GM18520 (cell line): ENCODE results near the gene PLPP3.
A peak's percentile ranks its signal among the peaks of the same experiment; 100 is the strongest.

Source experiments
- ATAC-seq: cut with Tn5 transposase; IDR thresholded peaks from one replicate; pipeline ENCODE4 v1.9.1; 2021; ENCODE audit not compliant: unreplicated experiment

Gene PLPP3

DNA sequence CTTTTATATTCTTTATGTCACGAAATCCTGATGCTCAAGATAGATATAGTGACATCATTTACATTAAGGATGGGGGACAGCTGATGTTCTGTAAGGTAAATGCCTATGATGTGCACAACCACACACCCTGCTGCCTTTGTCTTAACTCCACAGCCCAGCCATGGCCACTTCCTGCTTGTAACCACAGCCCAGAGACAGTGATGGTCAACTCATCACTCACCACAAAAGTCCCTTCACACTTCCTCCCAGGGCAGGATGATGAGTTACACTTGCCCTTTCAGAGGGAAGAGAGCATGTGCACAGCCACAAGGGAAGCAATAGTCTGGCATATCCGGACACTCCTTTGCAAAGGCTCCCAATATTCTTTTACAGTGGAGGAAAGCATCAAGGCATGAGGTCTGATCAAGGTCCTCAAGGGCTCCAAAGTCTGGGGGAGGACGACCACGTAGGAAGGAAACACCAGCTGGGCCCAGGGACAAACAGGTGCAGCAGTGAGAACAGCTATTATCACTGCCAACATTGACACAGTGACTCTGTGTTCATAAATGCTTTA, 53.8 kb downstream of the PLPP3 start:
- peak; percentile 59 for ATAC-seq

DNA sequence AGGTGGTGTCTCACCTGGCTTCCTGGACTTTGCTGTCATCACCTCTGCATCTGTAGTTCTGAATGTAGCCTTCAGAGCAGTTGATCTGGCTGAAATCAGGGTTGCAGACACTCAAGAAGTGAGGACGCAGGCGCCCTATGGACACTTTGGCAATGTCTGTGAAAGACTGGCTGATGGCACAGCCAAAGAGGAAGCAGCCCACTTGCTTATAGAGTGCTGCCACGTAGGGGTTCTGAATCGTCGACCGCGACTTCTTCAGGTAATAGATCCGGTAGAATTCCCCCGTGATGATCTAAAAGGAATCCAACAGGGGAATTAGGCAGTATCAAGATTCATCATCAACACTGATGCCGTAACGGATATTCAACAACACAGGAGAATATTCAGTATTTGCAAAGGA, 55.1 kb downstream of the PLPP3 start:
- ATAC-seq, result no peak

DNA sequence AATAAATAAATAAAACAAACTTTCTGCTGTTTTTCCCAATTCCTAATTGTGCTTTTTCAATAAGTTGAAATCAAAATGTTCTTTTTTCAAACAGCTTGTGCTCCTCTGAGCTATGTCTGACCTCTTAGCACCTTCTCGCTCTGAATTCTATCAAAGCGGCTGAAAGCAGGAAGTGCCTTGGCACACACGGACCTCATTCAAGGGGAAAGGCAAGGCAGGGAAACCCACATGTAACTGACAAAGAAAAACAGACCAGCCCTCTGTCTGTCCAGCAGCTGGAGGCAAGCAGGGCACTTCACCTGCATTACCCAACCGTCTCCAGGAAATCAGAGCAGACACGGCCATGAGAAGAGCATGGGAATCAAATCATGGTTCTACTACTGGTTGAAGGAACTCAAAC, 56.7 kb downstream of the PLPP3 start:
- no peak for ATAC-seq

DNA sequence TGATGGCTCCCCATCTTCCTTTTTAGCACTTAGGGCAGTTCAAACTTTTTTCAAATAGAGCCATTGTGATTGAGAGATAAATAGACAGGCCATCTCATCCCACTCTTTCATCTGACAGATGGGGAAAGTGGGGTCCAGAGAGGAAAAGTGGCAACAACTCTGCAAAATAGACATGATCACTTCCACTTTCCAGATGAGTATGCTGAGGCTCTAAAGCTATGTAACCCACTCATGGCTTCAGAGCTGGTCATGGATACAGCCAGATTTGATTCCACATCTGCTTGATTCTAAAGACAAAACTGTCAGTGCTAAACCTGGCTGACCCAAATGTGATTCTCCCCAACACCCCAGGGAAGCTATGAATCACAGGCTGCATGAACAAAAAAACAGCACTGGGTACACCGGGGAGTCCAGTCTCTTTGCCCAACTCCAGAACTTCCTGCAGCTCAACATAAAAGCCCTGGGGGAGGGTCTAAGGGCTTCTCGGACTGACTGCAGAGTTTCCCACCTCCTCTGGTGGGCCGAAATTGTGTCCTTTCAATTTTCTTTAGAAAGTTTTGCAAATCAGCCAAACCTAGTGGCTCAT, 59.3 kb downstream of the PLPP3 start:
- ATAC-seq, result no peak

DNA sequence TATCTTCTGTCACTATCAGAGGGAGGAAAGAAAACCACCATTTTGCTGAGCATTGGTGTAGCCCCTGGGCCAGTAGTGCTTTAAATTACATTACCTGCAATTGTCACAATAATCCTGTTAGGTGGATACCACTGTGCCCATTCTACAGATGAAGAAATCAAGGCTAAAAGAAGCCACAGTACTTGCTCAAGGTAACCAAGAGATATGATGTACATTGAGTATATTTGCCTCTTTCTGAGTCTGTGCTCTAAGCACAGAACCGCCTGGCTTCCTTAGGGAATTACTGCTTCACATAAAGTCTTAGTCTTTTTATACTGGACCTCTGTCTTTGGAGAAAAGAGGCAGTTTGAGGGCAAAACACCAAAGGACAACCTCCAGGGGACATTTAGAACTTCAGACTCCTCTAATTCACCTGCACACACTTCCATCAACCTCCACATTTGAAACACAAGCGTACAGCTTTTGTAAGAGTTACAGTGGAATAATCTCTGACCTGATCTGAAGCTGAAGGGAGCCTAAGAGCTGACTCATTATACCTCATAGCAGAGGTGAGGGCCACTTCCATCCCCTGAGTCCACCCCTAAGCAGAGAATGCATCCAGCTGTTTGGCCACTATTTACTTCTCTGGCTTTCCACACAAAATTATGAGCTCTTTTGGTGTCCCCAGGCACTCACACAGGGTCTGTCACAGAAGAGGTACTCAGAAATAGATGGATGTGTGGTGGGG, 61.8 kb downstream of the PLPP3 start:
- no peak for ATAC-seq

DNA sequence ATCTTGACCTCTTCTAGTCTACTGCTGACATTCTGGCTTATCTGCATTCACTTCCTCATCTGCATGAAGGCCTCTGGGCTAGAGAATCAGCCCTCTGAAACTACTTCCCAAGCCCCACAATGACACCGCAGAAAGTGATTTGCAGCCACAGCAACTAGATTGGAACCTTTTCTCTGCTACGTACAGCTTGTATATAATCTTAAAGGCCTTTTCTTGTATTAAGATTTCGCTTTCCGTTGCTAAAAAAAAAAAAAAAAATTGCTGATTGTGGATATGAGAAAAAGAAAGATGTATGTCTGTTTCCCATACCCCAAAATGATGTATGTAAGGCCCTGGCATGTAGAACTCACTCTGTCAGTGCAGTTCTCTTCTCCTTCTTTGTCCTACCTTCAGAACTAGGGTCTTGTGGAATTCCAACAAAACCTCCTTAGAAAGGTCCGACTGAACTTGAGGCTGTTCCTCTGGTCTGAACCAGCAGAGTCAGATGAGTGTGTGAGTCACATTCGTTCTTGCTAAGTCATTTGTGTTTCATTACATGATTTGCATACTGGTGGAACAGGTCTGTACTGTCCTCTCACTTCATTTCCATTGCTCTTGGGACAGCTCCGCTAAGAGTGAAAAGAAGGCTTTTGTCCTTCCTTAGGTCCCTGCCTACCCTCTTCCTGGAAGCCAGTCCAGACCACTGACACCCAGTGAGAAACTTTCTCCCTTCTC, 62.7 kb downstream of the PLPP3 start:
- peak; percentile 96 for ATAC-seq

DNA sequence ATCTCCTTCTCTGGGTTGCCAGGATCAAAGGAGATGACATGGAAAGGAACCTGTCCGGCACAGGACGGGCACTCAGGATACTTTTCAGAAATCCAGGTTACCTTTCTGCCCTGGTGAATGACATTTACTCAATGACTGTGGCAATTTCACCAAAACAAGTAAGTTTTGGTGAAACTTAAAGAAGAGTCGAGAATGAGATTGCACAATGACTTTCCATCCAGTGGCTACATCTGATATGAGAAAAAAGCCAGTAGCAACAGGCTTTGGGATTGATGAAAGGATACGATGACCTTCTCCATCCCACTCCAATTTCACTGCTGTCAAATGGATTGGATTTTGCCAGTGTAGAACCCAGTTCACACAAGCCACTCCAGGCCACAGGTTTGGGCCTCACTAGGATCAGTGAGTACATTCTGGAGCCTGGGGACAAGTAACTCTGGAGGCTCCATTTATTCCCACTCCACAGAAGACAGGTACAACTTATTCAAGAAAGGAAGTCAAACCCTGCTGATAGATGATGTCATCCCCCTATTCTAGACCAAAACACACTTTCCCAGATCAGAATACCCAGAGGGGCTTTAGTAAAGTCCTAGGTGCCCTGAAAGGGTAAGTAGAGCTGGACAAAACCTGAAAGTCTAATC, 63.3 kb downstream of the PLPP3 start:
- ATAC-seq, result no peak

DNA sequence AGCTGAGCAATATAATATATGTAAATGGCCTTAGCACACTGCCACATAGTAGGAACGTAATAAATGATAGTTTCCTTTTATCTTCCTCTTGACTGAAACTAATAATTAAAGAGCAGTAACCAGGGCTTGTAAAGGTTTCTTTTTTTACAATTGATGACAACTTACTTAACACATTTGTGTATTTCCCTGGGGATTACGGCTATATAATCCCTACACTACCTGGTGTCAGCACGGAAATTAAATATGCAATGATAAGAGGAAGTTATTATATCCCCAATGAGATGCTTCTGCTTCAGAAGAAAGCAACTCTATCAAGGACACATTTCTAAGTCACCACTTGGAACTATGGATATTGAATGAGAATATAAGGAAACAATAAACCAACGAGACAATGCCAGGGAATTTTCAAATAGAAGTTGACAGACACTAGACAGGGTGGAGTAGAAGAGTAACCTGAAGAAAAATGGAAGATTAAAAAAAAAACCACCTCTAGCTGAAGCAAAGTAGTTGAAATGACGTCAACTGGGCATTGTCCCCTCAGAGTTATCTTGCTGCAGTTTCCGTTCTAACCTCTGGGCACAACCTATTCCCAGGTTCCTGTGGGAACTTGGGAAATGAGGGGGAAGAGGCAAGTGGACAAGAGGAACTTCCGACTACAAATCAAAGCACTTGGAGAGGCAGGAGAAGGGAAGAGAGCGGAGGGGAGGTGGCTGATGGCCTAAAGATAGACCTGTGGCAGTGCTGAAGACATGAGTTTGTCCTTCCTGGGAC, 66.5 kb downstream of the PLPP3 start:
- ATAC-seq, result no peak

DNA sequence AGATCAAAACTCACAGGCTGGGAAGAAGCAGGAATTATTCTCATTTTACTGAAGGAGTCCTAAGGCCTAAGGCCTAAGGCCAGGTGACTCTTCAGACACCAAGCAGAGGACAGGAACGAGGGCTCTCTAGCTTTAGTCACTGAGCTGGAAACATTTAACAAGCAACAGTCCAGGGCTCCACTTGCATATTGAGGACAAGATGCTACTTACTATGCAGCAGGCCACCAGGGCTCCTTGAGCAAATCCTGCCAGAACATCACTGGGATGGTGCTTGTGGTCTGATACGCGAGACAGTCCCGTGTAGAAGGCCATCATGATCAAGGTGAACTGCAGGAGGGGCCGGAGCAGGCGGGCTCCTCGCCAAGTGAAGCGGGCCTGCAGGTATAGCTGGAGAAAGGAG, 67.6 kb downstream of the PLPP3 start:
- no peak for ATAC-seq

DNA sequence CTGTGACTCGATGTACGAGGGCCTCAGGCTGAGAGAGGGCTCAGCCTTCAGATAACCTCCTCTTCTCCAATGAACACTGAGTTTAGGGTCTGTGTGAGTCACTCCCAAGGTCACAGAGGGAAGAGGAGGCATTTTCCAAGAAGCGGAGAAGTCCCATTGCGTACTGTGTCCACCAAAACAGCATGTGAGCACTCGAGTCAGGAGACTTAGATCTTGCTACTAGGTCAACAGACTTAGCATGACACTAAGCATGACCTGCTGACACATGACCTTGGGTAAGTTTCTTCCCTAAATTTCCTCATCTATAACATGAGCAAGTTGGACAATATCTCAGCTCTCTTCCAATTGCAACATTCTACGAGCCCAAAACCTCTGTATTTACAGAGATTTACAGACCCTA, 68.0 kb downstream of the PLPP3 start:
- ATAC-seq, result no peak

DNA sequence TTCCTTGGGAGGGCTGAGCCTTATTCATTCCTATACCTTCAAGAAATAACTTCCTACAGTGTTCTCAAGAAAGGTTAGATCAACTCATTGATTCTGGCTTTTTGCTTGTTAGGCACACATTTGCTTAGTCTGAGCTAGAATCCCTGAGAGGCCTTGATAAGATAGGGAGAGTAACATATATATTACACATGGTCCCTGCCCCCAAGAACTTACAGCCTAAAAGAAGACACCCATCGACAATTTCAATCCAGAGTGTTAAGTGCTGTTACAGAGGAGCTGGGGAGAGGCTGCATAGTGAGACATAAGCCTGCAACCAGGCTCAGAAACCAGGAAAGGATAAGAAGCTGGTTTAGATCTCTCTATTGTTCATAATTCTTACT, 68.7 kb downstream of the PLPP3 start:
- ATAC-seq, result no peak

DNA sequence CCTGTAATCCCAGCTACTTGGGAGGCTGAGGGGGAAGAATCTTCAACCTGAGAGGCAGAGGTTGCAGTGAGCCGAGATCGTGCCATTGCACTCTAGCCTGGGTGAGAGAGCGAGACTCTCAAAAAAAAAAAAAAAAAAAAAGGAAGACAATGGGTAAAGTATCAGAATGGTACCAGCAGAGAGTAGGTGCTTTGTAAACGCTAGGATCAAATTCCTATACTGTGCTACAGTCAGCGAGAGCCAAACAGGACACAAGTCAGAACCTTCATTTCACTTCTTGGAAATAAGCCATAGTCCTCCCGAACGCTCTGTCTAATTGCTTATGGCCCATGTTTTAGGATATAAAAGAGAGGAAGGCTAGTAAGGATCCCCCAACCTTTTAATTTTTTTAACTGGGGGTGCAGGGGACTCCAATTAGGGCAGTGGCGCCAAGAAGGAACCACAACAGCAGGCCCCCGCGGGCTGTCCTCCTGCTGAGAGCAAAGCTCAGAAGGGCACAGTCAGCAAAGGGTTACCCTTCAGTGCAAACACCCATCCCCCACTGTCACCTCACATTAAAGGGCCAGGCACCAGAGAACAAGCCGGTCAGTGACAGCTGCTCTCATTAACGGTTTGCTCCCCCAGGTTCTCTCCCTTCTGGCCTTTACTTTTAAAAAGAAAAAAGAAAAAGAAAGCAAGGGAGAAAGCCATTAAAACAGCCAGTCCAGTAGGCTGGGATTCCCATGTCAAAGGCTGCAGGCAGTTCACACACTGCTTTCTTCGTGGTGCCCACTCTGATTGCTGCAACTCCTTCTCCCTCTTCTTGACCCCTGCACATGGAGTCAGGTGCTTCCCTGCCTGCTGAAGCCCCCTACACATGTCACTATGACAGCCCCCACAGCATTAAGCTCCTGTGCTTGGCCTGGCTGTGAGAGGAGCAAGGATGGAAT, 69.4 kb downstream of the PLPP3 start:
- no peak for ATAC-seq

DNA sequence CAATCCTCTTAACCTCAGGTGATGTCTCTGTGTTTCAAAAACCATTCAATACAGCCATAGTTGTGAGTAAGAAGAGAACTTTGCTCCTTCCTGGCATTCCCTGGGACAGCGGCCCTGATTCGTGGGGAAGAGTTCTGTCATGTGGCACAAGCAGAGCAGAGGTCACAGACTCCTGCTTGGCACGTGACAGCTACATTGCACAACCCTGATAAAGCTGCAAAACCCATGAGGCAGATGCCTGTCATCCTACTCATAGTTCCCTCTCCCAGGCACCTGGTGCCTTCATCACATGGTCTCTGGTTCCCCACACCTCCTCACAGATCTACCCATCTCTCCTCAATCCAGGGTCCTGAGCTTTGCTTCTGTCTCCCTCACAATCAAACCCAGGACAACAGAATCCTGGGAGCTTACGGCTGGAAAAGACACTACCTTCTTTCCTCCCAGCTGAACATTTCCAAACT, 70.8 kb downstream of the PLPP3 start:
- no peak for ATAC-seq

DNA sequence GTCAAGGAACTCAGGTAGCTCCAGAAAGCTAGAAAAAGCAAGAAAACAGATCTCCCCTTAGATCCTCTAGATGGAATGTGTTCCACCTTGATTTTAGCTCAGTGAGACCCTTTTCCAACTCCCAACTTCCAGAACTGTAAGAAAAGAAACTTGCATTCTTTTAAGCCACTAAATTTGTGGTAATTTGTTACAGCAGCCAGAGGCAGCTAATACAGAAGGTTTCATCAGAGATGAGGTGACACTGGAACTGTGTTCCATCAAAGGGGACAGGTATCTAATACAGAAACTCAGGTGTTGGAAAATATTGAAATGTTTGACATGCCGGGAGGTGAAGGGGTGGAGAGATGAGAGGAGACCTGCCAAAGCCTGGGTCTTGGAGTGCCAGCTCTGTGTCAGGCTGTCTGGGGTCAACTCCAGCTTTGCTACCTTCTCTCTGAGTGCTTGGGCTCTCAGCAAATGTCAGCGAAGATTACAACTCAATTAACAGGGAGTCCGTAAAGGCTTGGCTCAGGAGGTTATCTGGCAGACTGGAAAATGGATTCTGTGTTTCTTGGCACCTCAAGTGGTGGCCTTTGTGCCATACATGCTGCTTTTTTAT, 71.3 kb downstream of the PLPP3 start:
- no peak for ATAC-seq

DNA sequence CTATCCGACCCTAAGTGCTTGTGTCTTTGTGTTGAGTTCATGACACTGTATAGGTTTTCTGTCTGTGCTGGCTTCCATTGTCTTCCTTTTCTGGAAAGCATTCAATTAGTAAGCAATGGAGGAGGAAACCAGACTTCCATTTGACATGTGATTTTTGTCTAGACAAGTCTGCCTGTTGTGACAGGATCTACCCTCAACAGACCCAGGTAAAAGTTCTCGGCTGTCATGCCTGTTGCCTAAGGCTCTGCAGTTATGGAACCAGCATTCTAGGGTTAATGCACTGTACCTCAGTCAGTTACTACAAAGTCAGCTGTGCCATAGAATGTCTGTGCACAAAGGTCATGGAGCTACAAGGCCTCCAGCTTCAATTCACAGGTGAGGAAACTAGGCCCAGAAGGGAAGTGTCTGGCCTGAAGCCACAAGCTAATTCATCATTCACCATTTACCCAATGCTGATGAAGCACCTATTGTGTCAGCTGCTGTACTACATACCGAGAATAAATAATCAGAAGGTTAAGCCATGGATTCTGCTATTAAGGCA, 72.3 kb downstream of the PLPP3 start:
- ATAC-seq, result no peak

DNA sequence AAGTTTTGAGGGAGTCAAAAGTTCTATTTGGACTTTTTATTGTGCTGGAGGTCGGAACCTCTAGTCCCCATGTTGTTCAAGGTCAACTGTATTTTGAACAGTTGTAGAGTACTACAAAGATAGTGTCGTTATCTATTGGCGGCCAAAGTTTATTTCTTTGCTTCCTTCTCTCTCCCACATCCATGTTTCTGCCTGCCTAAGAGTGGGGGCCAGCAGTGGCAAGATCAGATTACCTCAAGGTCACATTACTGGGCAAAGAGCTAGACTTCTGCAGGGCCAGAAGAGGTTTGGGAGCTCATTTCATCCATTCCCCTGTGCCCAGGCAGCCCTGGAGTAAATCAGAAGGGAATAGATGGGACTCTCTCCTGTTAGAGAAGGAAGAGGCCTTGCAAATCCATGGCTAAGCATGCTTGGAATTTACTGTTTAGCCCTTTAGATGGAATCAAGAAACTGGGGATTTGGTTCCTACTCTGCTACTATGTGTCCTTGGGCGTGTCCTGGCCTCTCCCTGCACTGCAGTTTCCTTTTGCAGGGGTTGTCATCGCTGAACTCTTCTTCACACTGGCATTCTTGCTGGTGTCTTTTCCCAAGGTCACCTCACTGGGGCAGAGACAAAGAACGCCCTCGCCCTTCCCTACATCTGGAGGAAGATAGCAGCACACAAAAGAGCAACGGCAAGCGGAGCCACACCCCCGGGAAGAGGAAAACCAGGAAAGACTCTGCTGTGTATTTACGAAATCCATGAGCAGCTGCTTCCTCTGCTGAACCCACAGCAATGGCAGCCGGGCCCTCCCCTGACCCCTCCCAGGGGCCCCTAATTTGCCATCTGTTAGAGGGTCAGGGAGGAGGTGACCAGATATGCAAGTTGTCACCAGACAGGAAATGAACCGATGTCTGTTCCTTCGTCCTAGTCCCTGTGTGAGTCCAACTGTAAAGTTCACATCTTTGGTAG, 73.3 kb downstream of the PLPP3 start:
- ATAC-seq, result no peak

DNA sequence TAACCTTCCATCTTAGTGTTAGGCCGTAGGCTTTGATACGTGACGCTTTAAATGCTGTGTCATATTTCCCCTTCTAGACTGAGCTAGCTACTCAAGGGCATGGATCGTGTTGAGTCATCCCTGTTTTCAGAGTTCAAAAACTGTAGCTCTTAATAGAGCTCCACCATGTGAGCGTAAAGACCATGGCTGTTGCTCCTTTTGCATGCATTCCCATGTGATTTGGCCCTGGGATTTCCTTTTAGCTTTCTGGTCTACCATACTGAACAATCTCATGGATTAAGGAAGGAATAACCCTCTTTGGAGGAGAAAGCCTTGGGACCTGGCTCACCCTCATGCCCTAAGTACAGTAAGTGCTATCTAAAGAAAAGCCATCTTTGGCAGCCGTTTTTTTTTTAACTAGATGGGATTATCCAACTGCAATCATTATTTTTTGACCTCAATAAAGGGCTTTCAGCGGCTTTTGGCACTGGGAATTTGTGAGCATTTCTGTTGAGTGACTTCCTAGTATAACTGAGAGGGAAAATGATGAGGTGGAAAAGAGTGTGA, 76.6 kb downstream of the PLPP3 start:
- ATAC-seq, result no peak

DNA sequence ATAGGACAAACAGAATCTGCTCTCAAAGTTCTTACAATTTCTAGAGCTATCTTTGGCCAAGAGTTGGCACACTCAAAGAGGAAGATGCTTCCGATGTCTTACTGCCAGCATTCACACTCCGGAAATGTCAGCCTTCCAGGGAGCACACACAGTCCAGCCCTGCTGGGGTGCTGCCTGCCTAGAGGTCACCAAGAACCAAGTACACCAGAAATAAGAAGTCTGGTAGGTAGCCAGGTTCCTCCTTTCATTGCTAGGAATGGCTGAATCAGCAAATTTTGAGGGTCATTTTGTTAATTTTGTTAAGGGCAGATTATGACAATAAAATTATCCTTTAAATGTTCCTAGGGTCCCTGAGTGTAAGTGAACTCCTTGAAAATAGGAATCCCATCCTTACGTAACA, 77.5 kb downstream of the PLPP3 start:
- ATAC-seq, result no peak
